ENCODE data around the gene DCP2. TPM values are rescaled to one million over a fixed set of nuclear protein-coding genes. Genes with fewer than 3 reads are reported as not detected.

The DCP2 gene
- total RNA-seq, 2 experiments from 2014 or later, result 106 to 113 TPM

DNA sequence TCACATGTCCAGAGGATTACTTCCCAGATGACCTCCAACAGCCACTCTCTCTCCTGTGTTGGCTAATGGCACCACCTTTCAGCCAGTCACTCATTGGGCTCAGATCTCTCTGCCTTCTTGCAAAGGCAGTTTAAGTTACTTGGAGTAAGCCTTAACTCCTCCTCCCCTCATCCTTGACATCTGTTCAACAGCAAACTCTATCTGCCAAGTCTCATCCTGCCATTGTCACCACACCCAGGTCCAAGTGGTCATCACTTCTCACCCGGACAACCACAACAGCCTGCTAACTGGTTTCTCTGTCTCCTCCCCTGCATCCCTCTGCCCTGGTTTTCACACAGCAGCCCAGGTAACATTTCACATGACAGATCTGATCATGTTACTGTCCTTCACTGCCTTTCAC is 58.5 kb downstream of the DCP2 start:
- H3K4me3 Mint-ChIP-seq, result no peak overlapping the region
- H3K4me1 Mint-ChIP-seq, result peaks cover 2% of the 10 kb centered on the region
- H3K27me3 Mint-ChIP-seq, result no peaks in the 10 kb centered on the region
- H3K36me3 Mint-ChIP-seq, result no peaks in the 10 kb centered on the region
- POLR2A ChIA-PET, result no interaction called here
- DNase-seq, result no peak
- ATAC-seq (ENCODE audit: low read depth), result no peak
- H3K27ac Mint-ChIP-seq, result no peak overlapping the region
- H3K9me3 Mint-ChIP-seq, result no peaks in the 10 kb centered on the region

DNA sequence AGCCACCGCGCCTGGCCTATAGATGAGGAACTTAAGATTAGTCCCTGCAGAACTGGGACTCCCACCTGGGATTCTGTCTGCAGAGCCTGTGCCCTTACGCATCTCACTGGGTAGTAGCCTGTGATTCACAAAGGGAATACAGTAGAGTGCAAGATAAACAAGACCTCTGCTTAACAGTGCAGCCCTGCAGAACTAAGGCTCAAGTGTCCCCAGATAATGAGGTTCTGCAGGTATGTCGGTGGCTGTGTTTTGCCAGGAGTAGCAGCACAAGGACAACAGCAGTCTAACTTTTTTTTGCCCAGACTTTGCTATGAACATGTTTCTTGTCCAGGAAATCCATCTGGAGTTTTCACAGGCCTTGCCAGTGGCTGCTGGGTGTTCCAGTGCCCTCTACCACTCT is 59.7 kb downstream of the DCP2 start:
- H3K4me3 Mint-ChIP-seq, result no peak overlapping the region
- no peaks in the 10 kb centered on the region for H3K36me3 Mint-ChIP-seq
- peaks cover 5% of the 10 kb centered on the region for H3K4me1 Mint-ChIP-seq
- no peaks in the 10 kb centered on the region for H3K9me3 Mint-ChIP-seq
- DNase-seq (no peak), ATAC-seq (ENCODE audit: low read depth) (no peak)
- POLR2A ChIA-PET, result no interaction called here
- no peaks in the 10 kb centered on the region for H3K27me3 Mint-ChIP-seq
- H3K27ac Mint-ChIP-seq, result no peak overlapping the region

GRCh38 chr5:113036826-113037225 is 60.2 kb downstream of the DCP2 start:
- no peak overlapping the region for H3K27ac Mint-ChIP-seq
- no peak overlapping the region for H3K4me3 Mint-ChIP-seq
- no peaks in the 10 kb centered on the region for H3K36me3 Mint-ChIP-seq

GRCh38 chr5:113038136-113038535 is 61.5 kb downstream of the DCP2 start:
- POLR2A ChIA-PET, result no interaction called here

More at GRCh38 chr5:113036826-113037225, 60.2 kb downstream of the DCP2 start:
- Mint-ChIP-seq H3K9me3 (no peaks in the 10 kb centered on the region), H3K4me1 (peaks cover 5% of the 10 kb centered on the region), H3K27me3 (no peaks in the 10 kb centered on the region)
- POLR2A ChIA-PET, result no interaction called here
- DNase-seq (no peak), ATAC-seq (ENCODE audit: low read depth) (no peak)

GRCh38 chr5:113038714-113039113 is 62.1 kb downstream of the DCP2 start:
- Mint-ChIP-seq H3K27me3 (no peaks in the 10 kb centered on the region), H3K36me3 (no peaks in the 10 kb centered on the region), H3K27ac (no peak overlapping the region), H3K4me3 (no peak overlapping the region), H3K9me3 (no peaks in the 10 kb centered on the region), H3K4me1 (peaks cover 3% of the 10 kb centered on the region)
- no peak for ATAC-seq (ENCODE audit: low read depth)
- no peak for DNase-seq
- POLR2A ChIA-PET, result no interaction called here

More at GRCh38 chr5:113038136-113038535, 61.5 kb downstream of the DCP2 start:
- Mint-ChIP-seq H3K4me3 (no peak overlapping the region), H3K27ac (no peak overlapping the region), H3K27me3 (no peaks in the 10 kb centered on the region), H3K9me3 (no peaks in the 10 kb centered on the region), H3K4me1 (peaks cover 3% of the 10 kb centered on the region), H3K36me3 (no peaks in the 10 kb centered on the region)
- DNase-seq (no peak), ATAC-seq (ENCODE audit: low read depth) (no peak)

DNA sequence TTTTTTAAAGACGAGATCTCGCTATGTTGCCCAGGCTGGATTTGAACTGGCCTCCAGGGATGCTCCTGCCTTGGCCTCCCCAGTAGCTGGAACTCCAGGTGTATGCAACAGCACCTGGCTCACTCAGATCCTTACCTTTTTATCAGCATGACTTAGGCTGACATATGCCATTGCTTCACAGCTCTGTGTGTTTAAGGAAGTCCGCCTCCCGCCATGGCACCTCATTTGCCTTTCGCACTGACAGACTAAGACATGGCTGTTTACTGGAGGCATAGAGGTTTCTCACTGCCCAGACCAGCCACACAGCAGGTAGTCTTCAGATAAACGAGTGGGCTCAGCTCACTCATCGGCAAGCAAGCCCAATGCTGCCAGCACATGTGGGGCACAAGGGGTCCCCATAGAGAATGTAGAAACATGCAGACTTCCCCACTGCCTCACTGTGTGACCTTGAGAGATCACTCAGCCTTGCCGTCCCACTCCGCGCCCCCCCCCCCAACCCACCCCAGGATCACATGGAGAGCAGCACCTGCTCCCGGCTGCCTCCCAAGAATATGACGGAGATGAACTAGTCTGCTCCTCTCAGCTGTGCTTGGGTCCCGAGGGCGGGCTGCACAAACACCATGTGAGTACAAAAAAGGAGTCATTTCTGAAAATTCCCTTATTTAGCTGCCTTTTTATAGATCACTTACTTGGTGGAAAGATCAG is 62.8 kb downstream of the DCP2 start:
- POLR2A ChIA-PET, result no interaction called here
- ATAC-seq (ENCODE audit: low read depth), result no peak
- H3K27me3 Mint-ChIP-seq, result no peaks in the 10 kb centered on the region

GRCh38 chr5:113039934-113040285 is 63.3 kb downstream of the DCP2 start:
- POLR2A ChIA-PET, result no interaction called here
- ATAC-seq (ENCODE audit: low read depth), result no peak
- Mint-ChIP-seq H3K9me3 (no peaks in the 10 kb centered on the region), H3K27ac (no peak overlapping the region), H3K36me3 (no peaks in the 10 kb centered on the region), H3K27me3 (no peaks in the 10 kb centered on the region), H3K4me3 (no peak overlapping the region), H3K4me1 (peaks cover 3% of the 10 kb centered on the region)
- no peak for DNase-seq

More for the DNA sequence above, 62.8 kb downstream of the DCP2 start:
- Mint-ChIP-seq H3K9me3 (no peaks in the 10 kb centered on the region), H3K27ac (no peak overlapping the region), H3K36me3 (no peaks in the 10 kb centered on the region), H3K4me3 (no peak overlapping the region), H3K4me1 (peaks cover 3% of the 10 kb centered on the region)
- DNase-seq, result no peak

DNA sequence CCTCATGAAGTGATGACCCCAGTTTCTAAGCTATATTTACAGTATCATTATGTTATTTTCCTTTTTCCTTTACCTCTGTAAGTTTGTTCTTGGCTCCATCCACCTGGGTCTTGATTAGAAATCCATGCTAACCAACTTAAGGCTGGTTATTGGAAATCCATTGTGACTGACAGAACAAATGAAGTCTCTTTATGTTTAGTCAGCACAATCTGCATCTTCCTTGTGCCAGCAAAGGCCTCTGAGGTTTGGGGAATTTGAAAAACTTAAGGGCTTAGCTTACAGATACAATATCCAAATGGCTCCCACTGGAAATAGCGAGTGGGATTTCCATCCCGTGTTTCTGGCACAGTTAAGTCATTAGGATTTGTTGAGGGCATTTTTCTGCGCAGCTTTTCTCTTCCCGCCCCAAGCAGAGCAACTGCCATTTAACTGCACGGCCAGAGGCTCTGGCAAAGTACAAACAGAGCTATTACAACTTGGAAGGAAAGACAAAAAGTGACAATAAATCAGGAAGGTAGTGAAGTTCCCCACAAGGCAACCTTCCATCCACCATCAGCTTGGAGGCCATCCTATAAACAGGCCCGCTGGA is 64.2 kb downstream of the DCP2 start:
- Mint-ChIP-seq H3K36me3 (no peaks in the 10 kb centered on the region), H3K27ac (no peak overlapping the region), H3K4me1 (peaks cover 3% of the 10 kb centered on the region), H3K9me3 (no peaks in the 10 kb centered on the region), H3K4me3 (no peak overlapping the region), H3K27me3 (no peaks in the 10 kb centered on the region)
- ATAC-seq (ENCODE audit: low read depth) (no peak), DNase-seq (no peak)
- POLR2A ChIA-PET, result no interaction called here

DNA sequence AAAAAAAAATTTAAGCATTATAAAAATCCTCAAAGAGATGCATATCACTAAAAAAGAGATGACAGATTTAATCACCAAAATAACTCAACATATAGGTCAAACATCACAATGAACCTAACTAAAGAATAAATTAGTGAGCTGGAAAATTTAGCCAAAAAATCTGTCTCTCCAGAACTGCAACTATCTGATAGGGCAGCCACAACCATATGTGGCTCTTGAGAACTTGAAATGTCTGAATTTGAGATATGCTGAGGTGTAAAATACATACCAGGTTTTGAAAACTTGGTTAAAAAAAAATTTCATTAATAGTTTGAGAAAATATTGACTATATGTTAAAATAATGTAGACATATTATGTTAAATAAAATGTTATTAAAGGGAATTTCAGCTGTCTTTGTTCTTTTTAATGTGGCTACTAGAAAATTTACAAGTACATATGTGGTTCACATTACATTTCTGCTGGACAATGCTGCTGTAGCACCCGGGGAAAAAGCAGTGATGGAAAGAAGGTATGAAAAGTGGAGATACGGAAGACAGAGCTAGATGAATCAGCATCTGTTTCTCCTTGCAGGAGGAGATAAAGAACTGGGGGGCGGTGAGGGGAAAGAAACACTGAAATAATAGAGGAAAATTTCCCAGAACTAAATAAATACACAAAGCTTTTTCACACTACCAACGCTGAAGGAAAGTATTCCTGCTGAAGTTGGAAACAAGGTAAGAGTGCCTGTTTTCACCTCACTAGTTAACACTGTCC is 66.1 kb downstream of the DCP2 start:
- Mint-ChIP-seq H3K4me3 (no peak overlapping the region), H3K36me3 (no peaks in the 10 kb centered on the region), H3K27ac (no peak overlapping the region), H3K27me3 (no peaks in the 10 kb centered on the region), H3K9me3 (no peaks in the 10 kb centered on the region), H3K4me1 (peaks cover 3% of the 10 kb centered on the region)
- no peak for DNase-seq
- POLR2A ChIA-PET, result interaction anchor here (0.7 kb wide), 1 partner anchor 66 kb away, joined by 9 read pairs; the partner anchor contains the start of gene DCP2
- no peak for ATAC-seq (ENCODE audit: low read depth)

- DNase-seq (no peak), ATAC-seq (ENCODE audit: low read depth) (no peak)
- no peak overlapping the region for H3K4me3 Mint-ChIP-seq
- no peaks in the 10 kb centered on the region for H3K9me3 Mint-ChIP-seq
- peaks cover 3% of the 10 kb centered on the region for H3K4me1 Mint-ChIP-seq
- no peaks in the 10 kb centered on the region for H3K27me3 Mint-ChIP-seq
- H3K27ac Mint-ChIP-seq, result no peak overlapping the region
- POLR2A ChIA-PET, result no interaction called here
- no peaks in the 10 kb centered on the region for H3K36me3 Mint-ChIP-seq
Observed at GRCh38 chr5:113043491-113043931, 66.9 kb downstream of the DCP2 start.

DNA sequence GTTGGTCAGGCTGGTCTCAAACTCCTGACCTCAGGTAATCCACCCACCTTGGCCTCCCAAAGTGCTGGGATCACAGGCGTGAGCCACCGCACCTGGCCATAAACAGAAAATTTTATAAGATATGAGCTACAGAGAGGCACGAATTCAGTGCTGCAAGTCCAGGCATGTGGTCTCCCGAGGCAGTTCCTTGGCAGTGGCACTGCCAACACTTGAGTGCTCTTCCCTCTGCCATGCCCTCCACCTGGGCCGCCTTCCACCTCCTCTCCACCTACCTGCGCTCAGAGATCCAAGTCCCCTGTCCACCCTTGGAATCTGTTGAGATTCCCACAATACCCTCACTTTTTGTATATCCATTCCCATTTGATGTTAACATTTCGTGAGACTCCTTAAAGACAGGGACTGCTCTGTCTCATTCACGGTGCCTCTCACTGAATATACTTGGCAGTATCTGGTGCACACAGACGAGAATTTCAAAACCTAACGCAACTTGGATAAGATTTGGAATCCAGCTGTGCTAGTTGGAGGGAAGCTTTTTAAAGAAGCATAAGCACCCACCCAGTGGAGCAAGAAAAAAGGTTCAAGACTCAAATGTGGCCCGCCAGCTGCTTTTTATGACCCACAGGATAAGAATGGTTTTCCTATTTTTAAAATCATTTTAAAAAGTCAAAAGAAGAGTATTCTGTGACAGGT is 68.3 kb downstream of the DCP2 start:
- H3K36me3 Mint-ChIP-seq, result no peaks in the 10 kb centered on the region
- no peak overlapping the region for H3K27ac Mint-ChIP-seq
- ATAC-seq (ENCODE audit: low read depth) (no peak), DNase-seq (no peak)
- no peak overlapping the region for H3K4me3 Mint-ChIP-seq
- no peaks in the 10 kb centered on the region for H3K9me3 Mint-ChIP-seq
- H3K4me1 Mint-ChIP-seq, result peaks cover 3% of the 10 kb centered on the region
- POLR2A ChIA-PET, result no interaction called here
- H3K27me3 Mint-ChIP-seq, result no peaks in the 10 kb centered on the region

DNA sequence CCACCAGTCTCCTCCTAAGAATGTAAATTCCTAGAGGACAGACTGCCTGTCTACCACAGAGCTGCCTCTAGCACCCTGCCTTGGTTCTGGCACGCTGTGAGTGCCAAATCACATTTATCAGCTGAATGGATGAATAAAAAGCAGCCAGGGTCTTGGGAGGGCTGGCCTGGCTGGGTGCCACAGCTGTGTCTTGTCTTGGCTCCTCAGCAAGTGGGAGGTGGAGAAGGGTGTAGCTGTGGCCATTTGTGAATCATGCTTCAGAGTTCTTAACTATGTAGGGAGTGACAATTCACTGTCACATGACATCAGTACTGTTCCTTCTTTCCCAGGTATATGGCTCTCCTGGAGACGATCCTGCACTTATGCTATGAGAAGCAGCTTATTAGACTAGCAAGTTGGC is 70.6 kb downstream of the DCP2 start:
- Mint-ChIP-seq H3K4me3 (no peak overlapping the region), H3K27me3 (no peaks in the 10 kb centered on the region), H3K36me3 (no peaks in the 10 kb centered on the region), H3K9me3 (no peaks in the 10 kb centered on the region), H3K27ac (no peak overlapping the region), H3K4me1 (peaks cover 3% of the 10 kb centered on the region)
- POLR2A ChIA-PET, result no interaction called here
- ATAC-seq (ENCODE audit: low read depth) (no peak), DNase-seq (no peak)

DNA sequence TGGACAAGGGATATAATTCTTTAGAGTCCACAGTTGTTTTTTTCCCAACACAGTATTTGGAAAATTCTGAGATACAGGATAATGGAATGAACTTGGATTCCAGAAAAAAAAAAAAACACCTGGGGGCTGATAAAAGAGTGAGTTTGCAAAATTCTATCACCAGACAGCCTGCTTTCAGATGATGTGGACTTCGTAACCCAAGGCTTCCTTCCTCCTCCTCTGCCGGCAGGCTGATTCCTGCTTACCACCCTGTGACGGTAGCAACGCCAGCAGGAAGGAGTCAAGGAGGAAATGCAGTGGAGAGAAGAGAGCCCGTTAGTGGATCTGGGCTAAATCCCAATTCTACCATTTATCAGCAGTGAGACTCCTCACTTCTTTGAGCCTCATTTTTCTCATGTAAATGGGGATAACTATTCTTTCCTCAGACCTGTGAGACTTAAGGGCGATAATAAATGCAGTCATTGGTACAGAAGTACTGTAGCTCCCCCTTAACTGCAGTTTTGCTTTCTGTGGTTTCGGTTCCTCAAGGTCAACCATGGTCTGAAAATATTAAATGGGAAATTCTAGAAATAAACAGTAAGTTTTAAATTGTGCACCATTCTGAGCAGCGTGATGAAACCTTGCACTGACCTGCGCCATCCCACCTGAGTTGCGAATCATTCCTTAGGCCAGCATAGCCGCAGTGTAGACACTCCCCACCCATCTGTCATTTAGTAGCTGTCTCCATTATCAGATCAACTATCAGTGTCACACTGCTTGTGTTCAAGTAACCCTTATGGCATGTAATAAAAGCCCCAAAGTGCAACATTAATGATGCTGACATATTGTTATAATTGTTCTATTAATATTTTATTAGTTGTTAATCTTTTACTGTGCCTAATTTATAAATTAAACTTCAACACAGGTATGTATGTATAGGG is 71.4 kb downstream of the DCP2 start:
- ATAC-seq (ENCODE audit: low read depth) (no peak), DNase-seq (no peak)
- Mint-ChIP-seq H3K4me1 (peaks cover 3% of the 10 kb centered on the region), H3K27ac (no peak overlapping the region), H3K27me3 (no peaks in the 10 kb centered on the region), H3K36me3 (no peaks in the 10 kb centered on the region), H3K4me3 (no peak overlapping the region), H3K9me3 (no peaks in the 10 kb centered on the region)
- POLR2A ChIA-PET, result no interaction called here

Measured in activated naive CD8-positive, alpha-beta T cell treated with anti-CD3 and anti-CD28 coated beads, Interleukin-2, amount 10 ng/mL, durations not matched to agents 7 days and 5 days (primary cell).